Pancreas (tissue), 10 donors: ENCODE data around the gene KRTAP10-6. TPM values are rescaled to one million over a fixed set of nuclear protein-coding genes. Genes with fewer than 3 reads are reported as not detected.

ENCODE experiments used
- ATAC-seq, 4 donors: fragments of 200-7000 bp; cut with Tn5 transposase; one replicate each; pipeline versions ENCODE4 v1.8.0 to v1.9.1; 2020; ENCODE audit warnings: mild to moderate bottlenecking in 4 of 4, moderate library complexity in 4 of 4
- DNase-seq, 6 donors: peaks; one replicate each; pipeline ENCODE4 v3.0.0-alpha.2; 2020
- FAIRE-seq: peaks from 2 replicates; lab custom pipeline; 2012; peaks lifted over from hg19 to GRCh38; lab: Jason Lieb, UNC
- H3K27ac ChIP-seq, 4 donors: fragments of 200-600 bp; sonication (generic); 1 replicate in 3 of 4; 2 replicates in 1 of 4; pipeline versions ENCODE4 v1.5.0 to v1.8.0; 2020
- H3K27me3 ChIP-seq, 4 donors: fragments of 200-600 bp; one replicate each; pipeline ENCODE4 v1.8.0; 2021
- H3K36me3 ChIP-seq, 3 donors: fragments of 200-600 bp; sonication (generic) in 1 of 3; one replicate each; pipeline versions ENCODE4 v1.5.0 to v1.8.0; 2020 to 2021
- H3K4me1 ChIP-seq, 3 donors: fragments of 200-600 bp; one replicate each; pipeline ENCODE4 v1.8.0; 2021
- H3K4me3 ChIP-seq, 4 donors: fragments of 200-600 bp; sonication (generic) in 2 of 4; one replicate each; pipeline versions ENCODE4 v1.5.0 to v1.8.0; 2020 to 2021
- H3K9me3 ChIP-seq, 4 donors: fragments of 200-600 bp; one replicate each; pipeline ENCODE4 v1.8.0; 2021
- CTCF ChIP-seq, 4 donors: fragments of 200-600 bp; sonication (generic) in 3 of 4; IDR thresholded peaks; one replicate each; pipeline versions ENCODE4 v1.5.0 to v1.8.0; 2021; ENCODE audit warnings: antibody characterized with exemption in 4 of 4
- WGBS, 2 donors: extraction: QIAGEN DNeasy Blood & Tissue Kit; methylation state at CpG; one replicate each; pipeline ENCODE4 v1.1.7; 2013; 5-methylcytosine and 5-hydroxymethylcytosine counted together
- intact Hi-C, 3 donors: fragments of 100-400 bp; cut with DNase I; formaldehyde crosslinking; loops; one replicate each; pipeline versions ENCODE4 v1.11.1 to v1.14.2; 2022
- polyA plus RNA-seq, 2 donors: library from polyadenylated mRNA; stranded (reverse); fragments of 200-250 nt; gene quantifications; one replicate each; pipeline ENCODE4 v1.2.3, GENCODE V29; 2013
- total RNA-seq, 6 donors: library from RNA; stranded (reverse); fragmentation: NEBNext Ultra II Directional in 4 of 6; extraction: Animal tissue kit (Norgen Biotek cat#: 25700) in 4 of 6; gene quantifications; one replicate each; pipeline versions ENCODE4 v1.2.1 to v1.2.4, GENCODE V29; 2021 to 2023
- donor health status: healthy with polysubstance abuse.
- donor health status: DM: no; HTN: no; CAD: no; lungs with moderate emphysema.
- donor health status: DM: no; HTN: no; CAD: no.
- donor health status: control.
- donor health status: control.
- donor health status: Bipolar disorder and iron deficiency.
- donor health status: DM: yes; HTN: yes; CAD: no.
- donor health status: DM: no; HTN: no; CAD: no.
- donor health status: DM: no; HTN: no; CAD: no.
- donor health status: DM: yes; HTN: yes; CAD: no.

The KRTAP10-6 gene
- total and polyA plus RNA-seq, 8 donors = not detected

- intact Hi-C loops = no loop called here
- Histone ChIP-seq H3K9me3 (no peaks in the 10 kb centered on the region), H3K27me3 (no peaks in the 10 kb centered on the region), H3K36me3 (no peaks in the 10 kb centered on the region), H3K4me1 (no peaks in the 10 kb centered on the region), H3K27ac (no peak overlapping the region), H3K4me3 (no peak overlapping the region)
- ATAC-seq (no peak), DNase-seq (no peak), FAIRE-seq (no peak)
- no peak for TF ChIP-seq CTCF (IDR thresholded peaks at IDR 0.05)
- WGBS, 2 donors = 58 to 64% methylated on average over 27 of the region's 27 CpGs
Measured at GRCh38 chr21:44568667-44569556, 23.4 kb downstream of the KRTAP10-6 start.

GRCh38 chr21:44568261-44568660 is 24.0 kb downstream of the KRTAP10-6 start:
- H3K9me3 ChIP-seq = no peaks in the 10 kb centered on the region
- FAIRE-seq (no peak), DNase-seq (no peak), ATAC-seq (no peak)
- no peaks in the 10 kb centered on the region for H3K27me3 ChIP-seq
- no peaks in the 10 kb centered on the region for H3K4me1 ChIP-seq
- TF ChIP-seq CTCF (IDR thresholded peaks at IDR 0.05) = no peak
- H3K4me3 ChIP-seq = no peak overlapping the region
- intact Hi-C loops = no loop called here
- no peak overlapping the region for H3K27ac ChIP-seq
- no peaks in the 10 kb centered on the region for H3K36me3 ChIP-seq
- WGBS, 2 donors = 59 to 69% methylated on average over 12 of the region's 12 CpGs

GRCh38 chr21:44567481-44568171 is 24.7 kb downstream of the KRTAP10-6 start:
- TF ChIP-seq CTCF (IDR thresholded peaks at IDR 0.05) = no peak
- ATAC-seq (no peak), DNase-seq (no peak), FAIRE-seq (no peak)
- Histone ChIP-seq H3K27ac (no peak overlapping the region), H3K27me3 (no peaks in the 10 kb centered on the region), H3K4me1 (no peaks in the 10 kb centered on the region), H3K36me3 (no peaks in the 10 kb centered on the region), H3K4me3 (no peak overlapping the region), H3K9me3 (no peaks in the 10 kb centered on the region)
- intact Hi-C loops = no loop called here
- WGBS, 2 donors = 72 to 83% methylated on average over 18 of the region's 18 CpGs

GRCh38 chr21:44566403-44566802 is 25.9 kb downstream of the KRTAP10-6 start:
- no peak for ATAC-seq
- intact Hi-C loops = no loop called here
- no peak for TF ChIP-seq CTCF (IDR thresholded peaks at IDR 0.05)
- Histone ChIP-seq H3K9me3 (no peaks in the 10 kb centered on the region), H3K4me1 (no peaks in the 10 kb centered on the region), H3K4me3 (no peak overlapping the region), H3K27ac (no peak overlapping the region), H3K27me3 (no peaks in the 10 kb centered on the region), H3K36me3 (no peaks in the 10 kb centered on the region)
- no peak for DNase-seq
- 17 to 19% methylated on average over 1 of the region's 1 CpG for WGBS, 2 donors
- FAIRE-seq = peak; percentile 9
